Measurements from ENCODE around the gene APEH. TPM values are rescaled to one million over a fixed set of nuclear protein-coding genes. Genes with fewer than 3 reads are reported as not detected.

The APEH gene
- total and polyA plus RNA-seq, 2 of the 13 experiments (the other 11 are each of a cell fraction or from before 2014, with no cell fraction given), result 116 to 130 TPM

- TF ChIP-seq TFDP2 (CRISPR knock-in tag; IDR thresholded peaks at IDR 0.05) (peak; percentile 60), ZBTB2 (CRISPR knock-in tag; IDR thresholded peaks at IDR 0.05; ENCODE audit: low read depth) (no peak), SALL2 (CRISPR knock-in tag; IDR thresholded peaks at IDR 0.05) (no peak), SP5 (CRISPR knock-in tag; IDR thresholded peaks at IDR 0.05; ENCODE audit: borderline replicate concordance, low read depth) (peak; percentile 88), GATA4 (IDR thresholded peaks at IDR 0.05; ENCODE audit: borderline replicate concordance, low read depth) (no peak), POLR2AphosphoS5 (IDR thresholded peaks at IDR 0.05; ENCODE audit: low read depth, low read length) (no peak), ARHGAP35 (CRISPR knock-in tag; IDR thresholded peaks at IDR 0.05; ENCODE audit: borderline replicate concordance) (no peak), HNF4G (IDR thresholded peaks at IDR 0.05; ENCODE audit: borderline replicate concordance, low read depth, low read length) (no peak; the same call in 1 of the 2 replicates), HNF4G (CRISPR knock-in tag; IDR thresholded peaks at IDR 0.05; ENCODE audit: borderline replicate concordance, low read depth) (peak; percentile 43; the same call in 1 of the 2 replicates), PTBP1 (IDR thresholded peaks at IDR 0.05; ENCODE audit: low read depth, low read length, poor library complexity, severe bottlenecking) (no peak), HOMEZ (CRISPR knock-in tag; IDR thresholded peaks at IDR 0.05; ENCODE audit: low read depth) (peak; percentile 59; the same call in 1 of the 2 replicates), NFYC (CRISPR knock-in tag; IDR thresholded peaks at IDR 0.05) (no peak; the same call in 1 of the 2 replicates), ZNF883 (CRISPR knock-in tag; IDR thresholded peaks at IDR 0.05; ENCODE audit: not compliant biosample characterization) (no peak), ZBTB26 (CRISPR knock-in tag; IDR thresholded peaks at IDR 0.05; ENCODE audit: borderline replicate concordance) (peak; percentile 76), ZNF510 (CRISPR knock-in tag; IDR thresholded peaks at IDR 0.05; ENCODE audit: low read depth) (no peak), RARA (CRISPR knock-in tag; IDR thresholded peaks at IDR 0.05) (peak; percentile 92), IRF2 (CRISPR knock-in tag; IDR thresholded peaks at IDR 0.05) (peak; percentile 77), PLRG1 (conservative IDR thresholded peaks at IDR 0.05) (no peak), KLF16 (CRISPR knock-in tag; IDR thresholded peaks at IDR 0.05) (peak in 1 of 2 experiments; percentile 69; a peak in 1 of 4 replicates), NFKBIZ (CRISPR knock-in tag; IDR thresholded peaks at IDR 0.05) (no peak), RAD51 (IDR thresholded peaks at IDR 0.05; ENCODE audit: borderline replicate concordance) (no peak)
- TF ChIP-seq, protein P1, sequence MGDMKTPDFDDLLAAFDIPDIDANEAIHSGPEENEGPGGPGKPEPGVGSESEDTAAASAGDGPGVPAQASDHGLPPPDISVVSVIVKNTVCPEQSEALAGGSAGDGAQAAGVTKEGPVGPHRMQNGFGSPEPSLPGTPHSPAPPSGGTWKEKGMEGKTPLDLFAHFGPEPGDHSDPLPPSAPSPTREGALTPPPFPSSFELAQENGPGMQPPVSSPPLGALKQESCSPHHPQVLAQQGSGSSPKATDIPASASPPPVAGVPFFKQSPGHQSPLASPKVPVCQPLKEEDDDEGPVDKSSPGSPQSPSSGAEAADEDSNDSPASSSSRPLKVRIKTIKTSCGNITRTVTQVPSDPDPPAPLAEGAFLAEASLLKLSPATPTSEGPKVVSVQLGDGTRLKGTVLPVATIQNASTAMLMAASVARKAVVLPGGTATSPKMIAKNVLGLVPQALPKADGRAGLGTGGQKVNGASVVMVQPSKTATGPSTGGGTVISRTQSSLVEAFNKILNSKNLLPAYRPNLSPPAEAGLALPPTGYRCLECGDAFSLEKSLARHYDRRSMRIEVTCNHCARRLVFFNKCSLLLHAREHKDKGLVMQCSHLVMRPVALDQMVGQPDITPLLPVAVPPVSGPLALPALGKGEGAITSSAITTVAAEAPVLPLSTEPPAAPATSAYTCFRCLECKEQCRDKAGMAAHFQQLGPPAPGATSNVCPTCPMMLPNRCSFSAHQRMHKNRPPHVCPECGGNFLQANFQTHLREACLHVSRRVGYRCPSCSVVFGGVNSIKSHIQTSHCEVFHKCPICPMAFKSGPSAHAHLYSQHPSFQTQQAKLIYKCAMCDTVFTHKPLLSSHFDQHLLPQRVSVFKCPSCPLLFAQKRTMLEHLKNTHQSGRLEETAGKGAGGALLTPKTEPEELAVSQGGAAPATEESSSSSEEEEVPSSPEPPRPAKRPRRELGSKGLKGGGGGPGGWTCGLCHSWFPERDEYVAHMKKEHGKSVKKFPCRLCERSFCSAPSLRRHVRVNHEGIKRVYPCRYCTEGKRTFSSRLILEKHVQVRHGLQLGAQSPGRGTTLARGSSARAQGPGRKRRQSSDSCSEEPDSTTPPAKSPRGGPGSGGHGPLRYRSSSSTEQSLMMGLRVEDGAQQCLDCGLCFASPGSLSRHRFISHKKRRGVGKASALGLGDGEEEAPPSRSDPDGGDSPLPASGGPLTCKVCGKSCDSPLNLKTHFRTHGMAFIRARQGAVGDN (CRISPR knock-in tag; IDR thresholded peaks at IDR 0.05), result peak; percentile 88
Observed at GRCh38 chr3:49668414-49668797, 5.7 kb upstream of the APEH start (continued).
